ENCODE data around the gene HSPG2. TPM values are rescaled to one million over a fixed set of nuclear protein-coding genes. Genes with fewer than 3 reads are reported as not detected.

The HSPG2 gene
- total and polyA plus RNA-seq, 2 of the 13 experiments (the other 11 are each of a cell fraction or from before 2014, with no cell fraction given): 9.1 to 13.1 TPM

- BruUV-seq (replicated peaks): no TSS peak
- intact Hi-C loops (cut with micrococcal nuclease; ENCODE audit: unreplicated experiment) (no loop called here), in situ Hi-C loops (cut with HindIII; ENCODE audit: extremely low pct_ligation_motif_present, low pct_unique_long_range_greater_than_20kb) (no loop called here)
- Histone ChIP-seq H3K4me3 (replicated peaks in 1 of 3; ENCODE audit: insufficient read depth in 1 of 3, low read depth in 2 of 3, low read length in 3 of 3) (no peak overlapping the region), H3K4me2 (ENCODE audit: low read depth, low read length) (no peak overlapping the region), H4K20me1 (ENCODE audit: insufficient read depth, low read length) (no peaks in the 10 kb centered on the region), H3K79me2 (ENCODE audit: insufficient read depth, low read length) (no peaks in the 10 kb centered on the region), H3K9ac (ENCODE audit: insufficient read depth, low read depth, low read length) (no peak overlapping the region), H2AFZ (ENCODE audit: low read length) (no peak overlapping the region), H3K27ac (ENCODE audit: extremely low read length, insufficient read depth, low read length) (no peak overlapping the region), H3K27me3 (ENCODE audit: control insufficient read depth in 1 of 2, insufficient read depth in 2 of 2, low read length in 2 of 2) (no peaks in the 10 kb centered on the region), H3K36me3 (replicated peaks in 1 of 2; ENCODE audit: control insufficient read depth in 1 of 2, insufficient read depth in 2 of 2, low read length in 2 of 2) (peaks cover 29 to 41% of the 10 kb centered on the region in 2 experiments), H3K9me3 (ENCODE audit: low read length) (no peaks in the 10 kb centered on the region), H3K4me1 (ENCODE audit: insufficient read depth, low read length) (no peaks in the 10 kb centered on the region)
- TF ChIP-seq ZNF451 (CRISPR knock-in tag; IDR thresholded peaks at IDR 0.05) (no peak), ZNF484 (CRISPR knock-in tag; IDR thresholded peaks at IDR 0.05; ENCODE audit: borderline replicate concordance, low read depth) (no peak), MIER2 (CRISPR knock-in tag; IDR thresholded peaks at IDR 0.05) (no peak), CREM (IDR thresholded peaks at IDR 0.05) (no peak), CREM (CRISPR knock-in tag; IDR thresholded peaks at IDR 0.05) (no peak)
- CTCF ChIA-PET (ENCODE audit: low intra/inter-chr PET ratio, low total read pairs): no interaction called here
- ATAC-seq (no peak), FAIRE-seq (no peak), DNase-seq (ENCODE audit: low spot score) (no peak)
- POLR2A ChIA-PET: interaction anchor here (0.6 kb wide), 1 partner anchor 94 kb away, joined by 3 read pairs; no protein-coding TSS in a partner anchor
- 95% methylated on average over 16 of the region's 25 CpGs for WGBS (ENCODE audit: low lambda C conversion rate)
Measured at GRCh38 chr1:21878009-21878773, 58.9 kb downstream of the HSPG2 start.

GRCh38 chr1:21876267-21876666, 60.8 kb downstream of the HSPG2 start:
- intact Hi-C loops (cut with micrococcal nuclease; ENCODE audit: unreplicated experiment): no loop called here
- no peaks in the 10 kb centered on the region for H3K27me3 ChIP-seq (ENCODE audit: control insufficient read depth in 1 of 2, insufficient read depth in 2 of 2, low read length in 2 of 2)
- no peak for FAIRE-seq
- TF ChIP-seq ZNF549 (CRISPR knock-in tag; IDR thresholded peaks at IDR 0.05) (no peak), ZNF619 (CRISPR knock-in tag; IDR thresholded peaks at IDR 0.05) (no peak), ATRX (CRISPR knock-in tag; IDR thresholded peaks at IDR 0.05; ENCODE audit: borderline replicate concordance) (no peak), E2F2 (CRISPR knock-in tag; IDR thresholded peaks at IDR 0.05; ENCODE audit: borderline replicate concordance) (no peak), ZNF75D (CRISPR knock-in tag; IDR thresholded peaks at IDR 0.05; ENCODE audit: borderline replicate concordance) (no peak), ZNF672 (CRISPR knock-in tag; IDR thresholded peaks at IDR 0.05) (no peak), PRDM15 (CRISPR knock-in tag; IDR thresholded peaks at IDR 0.05) (no peak), ZBTB37 (CRISPR knock-in tag; IDR thresholded peaks at IDR 0.05) (no peak)

More at GRCh38 chr1:21876267-21876666, 60.8 kb downstream of the HSPG2 start:
- Histone ChIP-seq H3K36me3 (replicated peaks in 1 of 2; ENCODE audit: control insufficient read depth in 1 of 2, insufficient read depth in 2 of 2, low read length in 2 of 2) (peaks cover 34 to 52% of the 10 kb centered on the region in 2 experiments), H3K9me3 (ENCODE audit: low read length) (no peaks in the 10 kb centered on the region), H3K27ac (ENCODE audit: extremely low read length, insufficient read depth, low read length) (no peak overlapping the region), H2AFZ (ENCODE audit: low read length) (no peak overlapping the region), H4K20me1 (ENCODE audit: insufficient read depth, low read length) (no peaks in the 10 kb centered on the region), H3K4me3 (replicated peaks in 1 of 3; ENCODE audit: insufficient read depth in 1 of 3, low read depth in 2 of 3, low read length in 3 of 3) (no peak overlapping the region), H3K4me2 (ENCODE audit: low read depth, low read length) (no peak overlapping the region), H3K9ac (ENCODE audit: insufficient read depth, low read depth, low read length) (no peak overlapping the region), H3K4me1 (ENCODE audit: insufficient read depth, low read length) (no peaks in the 10 kb centered on the region), H3K79me2 (ENCODE audit: insufficient read depth, low read length) (no peaks in the 10 kb centered on the region)
- CTCF ChIA-PET (ENCODE audit: low intra/inter-chr PET ratio, low total read pairs): no interaction called here
- POLR2A ChIA-PET: no interaction called here
- BruUV-seq (replicated peaks): no TSS peak
- in situ Hi-C loops (cut with HindIII; ENCODE audit: extremely low pct_ligation_motif_present, low pct_unique_long_range_greater_than_20kb): no loop called here
- 91% methylated on average over 5 of the region's 16 CpGs for WGBS (ENCODE audit: low lambda C conversion rate)
- DNase-seq (ENCODE audit: low spot score): no peak
- no peak for ATAC-seq
